Suprapubic skin (tissue), 4 donors: ENCODE data around the gene SSTR1.

ENCODE experiments used
- POLR2A ChIP-seq, 2 donors: fragments of 450-650 bp; IDR thresholded peaks; one replicate each; pipeline ENCODE4 v1.6.1; 2017; ENCODE audit warnings: antibody characterized with exemption in 2 of 2, mild to moderate bottlenecking in 2 of 2, moderate library complexity in 2 of 2
- POLR2AphosphoS5 ChIP-seq, 3 donors: sonication (generic); formaldehyde crosslinking; IDR thresholded peaks; one replicate each; pipeline ENCODE4 v1.6.1; 2017; ENCODE audit warnings: antibody characterized with exemption in 3 of 3

GRCh38 chr14:38201137-38201828 is 6.4 kb upstream of the SSTR1 start:
- TF ChIP-seq POLR2AphosphoS5 (IDR thresholded peaks at IDR 0.05) = no peak
- TF ChIP-seq POLR2A (IDR thresholded peaks at IDR 0.05) = no peak
